Epithelial cell of proximal tubule (primary cell): Measurements from ENCODE around the gene MITF. TPM values are rescaled to one million over a fixed set of nuclear protein-coding genes. Genes with fewer than 3 reads are reported as not detected.

ENCODE experiments used
- DNase-seq: peaks from one replicate; pipeline ENCODE4 v3.0.0-alpha.2; 2011; ENCODE audit warnings: low read depth
- H3K4me3 ChIP-seq: 2 replicates; pipeline ENCODE4 v1.5.1; 2011; ENCODE audit warnings: low read depth, mild to moderate bottlenecking, low read length
- total RNA-seq: library from RNA; depleted of rRNA; stranded (reverse); fragments of >200 nt; gene quantifications from 2 replicates; pipeline ENCODE4 v1.2.3, GENCODE V29; 2015
- TF ChIP-seq, protein P1 (sequence below): conservative IDR thresholded peaks from 2 replicates; pipeline ENCODE4 v1.5.1; 2012; ENCODE audit warnings: low read depth, mild to moderate bottlenecking, low read length

The MITF gene
- total RNA-seq, 1 donor from 2014 or later = 59.7 TPM

GRCh38 chr3:69724722-69725435 lies 14.4 kb upstream of the MITF start:
- DNase-seq = no peak
- TF ChIP-seq, protein P1, sequence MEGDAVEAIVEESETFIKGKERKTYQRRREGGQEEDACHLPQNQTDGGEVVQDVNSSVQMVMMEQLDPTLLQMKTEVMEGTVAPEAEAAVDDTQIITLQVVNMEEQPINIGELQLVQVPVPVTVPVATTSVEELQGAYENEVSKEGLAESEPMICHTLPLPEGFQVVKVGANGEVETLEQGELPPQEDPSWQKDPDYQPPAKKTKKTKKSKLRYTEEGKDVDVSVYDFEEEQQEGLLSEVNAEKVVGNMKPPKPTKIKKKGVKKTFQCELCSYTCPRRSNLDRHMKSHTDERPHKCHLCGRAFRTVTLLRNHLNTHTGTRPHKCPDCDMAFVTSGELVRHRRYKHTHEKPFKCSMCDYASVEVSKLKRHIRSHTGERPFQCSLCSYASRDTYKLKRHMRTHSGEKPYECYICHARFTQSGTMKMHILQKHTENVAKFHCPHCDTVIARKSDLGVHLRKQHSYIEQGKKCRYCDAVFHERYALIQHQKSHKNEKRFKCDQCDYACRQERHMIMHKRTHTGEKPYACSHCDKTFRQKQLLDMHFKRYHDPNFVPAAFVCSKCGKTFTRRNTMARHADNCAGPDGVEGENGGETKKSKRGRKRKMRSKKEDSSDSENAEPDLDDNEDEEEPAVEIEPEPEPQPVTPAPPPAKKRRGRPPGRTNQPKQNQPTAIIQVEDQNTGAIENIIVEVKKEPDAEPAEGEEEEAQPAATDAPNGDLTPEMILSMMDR = no peak

GRCh38 chr3:69725994-69726571 lies 13.2 kb upstream of the MITF start:
- TF ChIP-seq, protein P1 = no peak
- no peak for DNase-seq
- no peak overlapping the region for H3K4me3 ChIP-seq

More at GRCh38 chr3:69724722-69725435, 14.4 kb upstream of the MITF start:
- H3K4me3 ChIP-seq = no peak overlapping the region

- TF ChIP-seq, protein P1 = no peak
- H3K4me3 ChIP-seq = no peak overlapping the region
- DNase-seq = no peak
Measured at GRCh38 chr3:69729147-69729919, 9.9 kb upstream of the MITF start.

GRCh38 chr3:69731080-69731479 lies 8.2 kb upstream of the MITF start:
- no peak overlapping the region for H3K4me3 ChIP-seq
- DNase-seq = no peak
- TF ChIP-seq, protein P1 = no peak

DNA sequence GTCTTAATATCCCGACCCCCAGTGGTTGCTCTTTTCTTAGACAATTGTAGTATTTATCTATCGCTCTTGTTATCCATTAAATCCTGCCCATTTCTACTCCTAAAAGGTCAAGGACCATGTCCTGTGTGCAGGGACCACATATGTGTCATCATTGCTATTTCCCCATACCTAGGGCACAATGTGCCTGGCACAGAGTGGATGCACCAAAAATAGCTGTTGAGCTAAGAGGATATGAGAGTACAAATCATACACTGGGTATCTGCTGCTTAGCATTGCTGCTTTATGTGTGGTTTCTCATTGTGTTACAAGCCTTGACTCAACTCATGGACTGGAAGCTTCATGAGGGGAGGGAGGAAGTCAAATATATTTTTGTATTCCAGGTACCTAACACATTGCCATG lies 3.4 kb upstream of the MITF start:
- TF ChIP-seq, protein P1 = no peak
- DNase-seq = no peak

DNA sequence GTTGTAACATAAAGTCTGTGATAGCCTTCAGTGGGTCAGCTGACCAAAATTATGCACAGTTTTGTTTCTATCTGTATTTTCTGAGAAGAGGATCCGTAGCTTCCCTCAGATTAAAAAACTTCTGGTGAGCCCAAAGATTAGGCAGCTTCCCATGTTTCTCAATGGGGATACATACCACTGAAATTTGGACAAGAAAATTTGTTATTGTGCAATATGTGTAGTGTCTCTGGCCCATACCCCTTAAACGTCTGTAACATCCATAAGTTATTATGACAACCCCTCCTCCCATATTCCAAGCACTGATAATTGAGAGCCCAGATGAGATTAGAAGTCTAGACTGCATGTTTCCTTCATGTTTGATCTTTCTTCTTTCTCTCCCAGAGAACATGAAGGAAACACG lies 1.9 kb upstream of the MITF start:
- H3K4me3 ChIP-seq = no peak overlapping the region
- DNase-seq = no peak
- TF ChIP-seq, protein P1 = no peak

More for the DNA sequence above, 3.4 kb upstream of the MITF start:
- no peak overlapping the region for H3K4me3 ChIP-seq
